ENCODE data around the gene BRD1.

BRD1 gene

DNA sequence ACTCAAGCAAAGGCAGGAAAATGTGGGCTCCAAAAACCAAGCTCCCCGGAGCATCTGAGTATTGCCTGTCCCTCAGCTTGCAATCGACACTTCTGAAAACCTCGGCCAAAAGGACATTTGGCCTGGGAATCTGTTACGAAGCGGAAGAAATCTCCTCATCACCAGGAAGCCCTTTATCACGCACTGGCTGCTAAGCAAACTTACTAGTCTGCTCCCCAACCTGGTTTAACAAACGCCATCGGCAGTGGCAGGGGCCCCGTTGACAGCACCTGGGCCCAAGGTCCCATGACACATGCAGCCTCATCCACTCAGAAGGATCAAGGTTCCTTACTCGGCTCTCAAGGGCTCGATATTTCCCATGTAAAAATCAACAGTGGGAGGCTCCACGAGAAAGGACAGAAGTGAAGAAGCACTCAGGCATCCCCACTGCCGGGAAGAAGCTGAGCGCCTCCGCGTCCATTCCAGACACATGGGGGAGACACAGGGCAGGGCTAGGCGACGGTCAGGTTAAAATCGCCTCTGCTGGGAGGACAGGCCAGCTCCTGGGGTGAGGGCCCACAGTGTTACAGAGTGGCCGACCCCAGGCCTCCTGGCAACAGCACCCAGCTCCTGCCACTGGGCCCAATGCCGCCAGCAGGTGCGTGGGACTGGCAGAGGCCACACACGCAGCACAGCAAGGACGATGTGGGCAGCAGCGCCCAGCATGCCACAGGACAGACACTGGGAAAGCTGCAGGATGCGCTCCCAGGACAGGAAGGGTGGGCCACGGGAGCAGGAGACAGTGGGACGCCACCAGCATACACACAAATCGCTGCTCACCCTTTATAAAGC is 27.1 kb downstream of the BRD1 start:
- no peak for DNase-seq

DNA sequence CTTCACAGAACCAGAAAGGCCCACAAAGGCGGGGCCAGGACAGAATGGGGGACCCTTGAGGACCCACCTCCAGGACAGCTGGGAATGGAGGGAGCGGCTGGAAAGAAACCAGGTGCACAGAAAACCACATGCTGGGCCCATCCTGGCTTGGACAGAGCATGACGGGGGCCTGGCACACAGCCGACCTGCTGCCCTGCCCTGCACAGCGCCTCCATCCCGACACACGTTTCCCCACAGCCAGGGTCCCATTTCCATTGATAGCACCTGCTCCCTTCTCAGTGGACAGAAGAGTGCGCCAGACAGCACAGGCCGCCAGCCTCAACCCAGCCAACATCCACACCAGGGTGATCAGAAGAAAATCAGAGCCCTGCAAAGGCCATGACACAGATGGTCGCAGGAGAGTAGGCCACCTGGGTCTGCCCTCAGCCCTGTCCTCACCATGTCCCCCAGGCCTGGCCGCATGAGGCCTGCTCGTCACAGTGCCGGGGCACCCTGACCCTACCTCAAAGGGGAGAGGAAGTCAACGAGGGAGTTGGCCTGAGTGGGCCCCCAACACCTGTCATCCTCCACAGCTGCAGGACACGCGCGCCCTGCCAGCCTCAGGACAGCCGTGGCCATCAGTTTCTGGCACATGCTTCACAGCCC is 28.1 kb downstream of the BRD1 start:
- no peak for DNase-seq

DNA sequence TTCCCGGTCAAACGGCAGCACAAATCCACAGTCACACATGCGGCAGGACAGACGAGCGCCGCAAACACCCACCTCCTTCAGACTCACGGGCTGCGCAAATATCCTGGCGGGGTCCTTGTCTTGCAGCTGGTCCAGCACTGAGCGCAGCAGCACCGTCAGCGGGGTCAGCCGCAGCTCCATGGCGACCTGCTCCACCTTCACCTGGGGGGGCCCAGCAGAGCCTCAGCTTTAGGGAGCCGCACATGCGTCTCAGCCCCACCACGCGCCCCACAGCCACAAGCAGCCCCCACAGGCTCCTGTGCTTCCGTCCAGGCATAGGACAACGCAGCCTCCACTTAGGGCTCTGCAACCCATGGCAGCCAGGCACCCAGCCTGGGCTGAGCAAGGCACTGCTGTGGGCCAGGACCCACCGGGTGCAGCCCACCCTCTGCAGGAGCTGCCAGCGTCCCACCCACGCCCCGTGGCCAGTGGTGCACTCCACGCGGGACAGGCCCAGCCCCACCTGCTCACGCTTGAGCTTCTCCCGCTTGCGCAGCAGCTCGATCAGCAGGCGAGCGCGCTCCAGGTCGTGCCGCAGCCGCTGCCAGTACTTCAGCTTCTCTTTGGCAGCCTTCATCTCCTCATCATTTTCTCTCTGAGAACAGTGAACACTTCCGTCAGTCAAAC is 29.1 kb downstream of the BRD1 start:
- no peak for DNase-seq

DNA sequence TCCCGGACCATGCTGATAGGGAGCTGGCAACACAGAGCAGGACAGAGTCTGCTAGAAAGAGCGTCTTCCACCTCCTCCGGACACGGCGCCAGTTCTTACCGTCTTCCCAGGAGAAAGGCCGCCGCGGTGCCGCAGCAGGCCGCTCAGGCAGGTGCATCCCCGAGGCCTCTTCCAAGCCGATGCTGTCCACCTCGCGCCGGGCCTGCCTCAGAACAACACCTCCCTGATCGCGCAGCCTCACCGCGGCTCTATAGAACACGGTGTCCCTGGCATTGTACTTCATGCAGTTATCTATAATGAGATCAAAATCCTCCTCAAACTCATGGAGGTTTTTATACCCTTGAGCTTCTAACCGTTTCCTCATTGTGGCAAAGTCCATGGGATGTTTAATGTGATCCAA is 30.0 kb downstream of the BRD1 start:
- no peak for DNase-seq

DNA sequence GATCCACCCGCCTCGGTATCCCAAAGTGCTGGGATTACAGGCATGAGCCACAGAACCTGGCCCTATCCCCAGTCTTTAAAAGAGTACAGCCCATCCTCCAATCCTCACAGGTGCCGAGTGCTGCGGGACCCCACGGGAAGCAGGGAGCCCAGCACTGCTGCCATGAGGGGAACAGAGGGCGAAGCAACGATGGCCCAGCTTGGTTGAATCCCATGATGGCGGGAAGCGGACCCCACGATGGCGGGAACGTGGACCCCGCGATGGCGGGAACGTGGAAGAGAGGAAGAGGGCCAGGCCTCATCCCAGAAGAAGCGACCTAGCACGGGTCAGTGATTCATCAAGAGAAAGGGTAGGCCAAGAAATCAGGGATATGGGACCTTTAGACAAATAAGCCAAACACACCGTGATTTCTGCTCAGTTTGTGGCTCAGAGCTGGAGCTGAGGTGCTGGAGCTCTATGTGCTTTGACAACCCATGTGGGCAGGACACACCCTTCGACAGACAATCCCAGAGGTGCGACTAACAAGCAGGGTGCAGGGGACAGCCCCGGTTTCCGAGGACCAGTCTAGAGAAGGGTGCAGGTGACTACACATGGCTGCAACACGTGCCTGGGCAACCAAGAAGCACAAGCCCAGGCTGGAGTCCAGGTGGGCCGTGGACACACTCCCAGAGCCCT is 30.9 kb downstream of the BRD1 start:
- no peak for DNase-seq

DNA sequence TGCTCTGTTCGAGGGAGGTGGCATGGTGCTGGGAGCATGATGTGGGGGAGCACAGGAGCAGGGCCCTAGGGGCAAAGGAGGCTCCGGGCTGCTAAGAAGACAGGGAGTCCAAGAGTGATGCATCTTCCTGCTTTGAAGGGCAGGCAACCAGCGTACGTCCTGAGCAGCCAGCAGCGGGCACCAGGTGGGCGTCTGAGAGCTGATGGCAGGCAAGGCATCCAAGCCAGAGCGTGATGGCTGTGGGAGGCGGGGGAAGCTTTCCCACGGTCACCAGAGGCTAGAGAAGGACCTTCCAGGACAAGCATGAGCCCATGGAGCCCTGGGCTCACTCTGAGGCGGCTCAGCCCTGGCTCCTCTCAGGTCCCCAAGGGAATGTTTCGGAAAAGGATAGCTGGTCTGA is 32.2 kb downstream of the BRD1 start:
- no peak for DNase-seq

DNA sequence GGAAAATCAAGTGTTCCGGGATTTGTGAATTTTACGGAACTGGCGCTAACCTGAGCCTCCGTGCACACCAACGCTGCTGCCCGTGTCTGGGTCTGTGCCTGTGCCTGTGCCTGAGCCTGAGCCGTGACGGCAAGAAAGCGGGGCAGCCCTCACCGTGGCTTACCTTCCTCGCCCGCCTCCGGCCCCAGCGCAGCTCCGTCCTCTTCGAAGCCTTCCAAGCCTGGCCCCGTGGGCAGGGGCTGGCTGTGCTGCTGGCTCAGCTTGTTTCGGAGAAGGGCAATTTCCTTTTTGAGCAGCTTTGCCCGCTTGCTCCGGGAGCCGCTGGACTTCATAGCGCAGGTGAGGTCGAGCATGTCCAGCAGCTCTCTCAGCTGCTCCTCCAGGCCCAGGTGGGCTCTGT is 33.8 kb downstream of the BRD1 start:
- no peak for DNase-seq

DNA sequence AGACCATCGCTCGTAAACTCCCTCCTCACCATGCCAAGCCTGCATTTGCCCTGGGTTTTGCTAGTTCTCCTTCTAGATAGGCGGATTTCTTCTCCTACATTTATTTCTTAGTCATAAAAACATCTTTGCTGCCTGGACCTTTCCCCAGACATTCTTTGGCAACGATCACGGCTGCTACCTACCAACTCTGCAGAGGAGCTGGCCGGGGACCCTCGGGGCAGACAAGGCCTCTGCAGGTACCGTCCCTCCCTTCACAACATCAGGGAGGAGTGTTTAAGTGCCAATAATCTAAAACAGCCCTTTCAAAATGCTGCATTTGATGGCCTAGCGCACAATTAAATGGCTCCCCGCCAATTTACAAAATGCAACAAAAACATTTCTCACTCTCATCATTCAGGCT is 34.4 kb downstream of the BRD1 start:
- no peak for DNase-seq

DNA sequence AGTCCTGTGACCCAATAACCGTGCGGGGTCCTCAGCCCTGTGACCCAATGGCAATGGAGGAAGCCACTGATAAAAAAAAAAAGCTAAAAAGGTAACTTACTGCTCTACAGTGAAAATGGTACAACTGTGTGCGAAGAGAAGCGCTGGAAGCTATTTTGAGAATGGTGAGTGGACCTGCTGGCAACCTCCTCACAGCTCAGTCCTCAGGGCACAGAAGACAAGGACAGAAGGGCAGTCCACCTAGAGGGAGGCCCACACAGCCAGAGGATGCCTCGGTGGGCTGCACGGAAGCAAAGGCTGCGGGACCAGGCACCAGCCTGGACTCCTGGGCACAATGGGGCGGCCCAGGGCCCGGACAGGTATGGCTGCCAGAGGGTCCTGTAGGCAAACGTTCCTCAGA is 35.6 kb downstream of the BRD1 start:
- no peak for DNase-seq

DNA sequence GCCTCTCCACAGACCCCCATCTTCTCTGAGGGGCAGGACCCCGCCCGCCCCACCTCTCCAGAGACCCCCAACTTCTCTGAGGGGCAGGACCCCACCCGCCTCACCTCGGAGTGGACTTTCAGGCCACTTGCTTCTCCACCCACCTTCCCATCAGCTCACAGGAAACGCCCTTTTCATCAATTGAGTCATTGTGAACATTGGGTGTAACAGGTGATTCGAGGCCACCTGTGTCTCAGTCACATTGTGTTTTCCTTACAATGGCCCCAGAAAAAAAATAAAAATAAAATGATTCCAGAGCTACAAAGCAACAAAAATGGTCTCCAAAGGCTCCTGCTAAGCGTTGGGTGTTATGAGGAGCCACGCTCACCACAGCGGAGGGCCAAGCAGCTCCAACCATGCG is 36.0 kb downstream of the BRD1 start:
- no peak for DNase-seq

DNA sequence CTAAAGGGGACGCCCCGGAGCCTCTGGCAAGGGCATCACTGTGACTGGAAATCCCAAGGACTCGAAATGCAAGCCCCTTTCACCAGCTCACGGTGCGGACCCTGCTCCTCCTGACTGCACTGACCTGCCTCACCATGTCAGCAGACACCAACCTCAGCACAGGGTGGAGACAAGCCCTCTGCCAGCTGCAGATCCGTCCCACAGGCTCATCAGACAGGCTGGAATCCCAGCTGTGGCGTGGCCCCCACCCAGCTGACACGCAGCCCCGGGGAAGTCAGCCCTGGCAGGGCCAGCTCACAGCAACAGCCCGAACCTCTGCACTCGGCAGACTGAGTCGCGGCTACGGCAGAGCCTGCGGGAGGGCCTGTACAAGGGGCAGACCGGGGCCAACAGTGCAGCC is 36.8 kb downstream of the BRD1 start:
- DNase-seq = no peak

DNA sequence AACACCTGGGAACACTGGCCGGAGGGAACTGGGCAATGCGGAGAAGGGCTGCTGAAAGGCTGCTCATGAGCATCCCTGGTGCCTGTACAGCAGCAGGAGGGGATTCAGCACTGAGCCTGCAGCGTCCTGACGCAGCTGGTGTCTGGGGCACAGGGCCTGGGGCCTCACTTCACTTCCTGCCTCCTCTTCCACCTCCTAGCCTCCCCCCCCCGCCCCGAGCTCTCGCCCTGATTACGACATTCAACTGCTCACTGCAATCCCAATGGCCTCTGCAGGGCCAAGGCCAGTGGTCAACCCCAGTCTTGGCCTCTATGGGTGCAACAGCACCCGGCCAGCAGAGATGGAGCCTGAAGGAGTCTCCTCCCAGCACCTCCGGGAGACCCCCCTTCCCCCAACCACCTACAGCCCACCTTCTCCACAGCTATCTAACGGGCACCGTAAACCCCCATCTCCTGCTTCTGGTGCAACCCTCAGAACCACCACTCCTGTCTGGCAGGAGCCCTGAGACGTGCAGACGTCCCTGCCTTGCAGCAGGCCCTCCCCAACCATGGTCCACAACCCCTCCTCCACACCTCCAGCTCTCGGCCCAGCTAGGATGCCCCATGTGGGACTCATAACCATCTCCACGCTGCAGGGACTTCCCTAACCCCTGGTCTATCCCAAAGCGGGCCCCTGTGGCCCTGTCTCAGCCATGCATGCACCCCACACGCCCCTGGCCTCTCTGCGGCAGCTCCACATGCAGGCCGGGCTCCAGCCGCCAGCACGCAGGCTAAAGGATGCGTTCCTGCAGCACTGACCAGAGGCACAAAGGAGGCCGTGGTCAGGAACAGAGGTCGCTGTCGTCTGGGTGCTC is 38.2 kb downstream of the BRD1 start:
- peak in 2 of 3 donors; percentile 42 to 49 for DNase-seq

DNA sequence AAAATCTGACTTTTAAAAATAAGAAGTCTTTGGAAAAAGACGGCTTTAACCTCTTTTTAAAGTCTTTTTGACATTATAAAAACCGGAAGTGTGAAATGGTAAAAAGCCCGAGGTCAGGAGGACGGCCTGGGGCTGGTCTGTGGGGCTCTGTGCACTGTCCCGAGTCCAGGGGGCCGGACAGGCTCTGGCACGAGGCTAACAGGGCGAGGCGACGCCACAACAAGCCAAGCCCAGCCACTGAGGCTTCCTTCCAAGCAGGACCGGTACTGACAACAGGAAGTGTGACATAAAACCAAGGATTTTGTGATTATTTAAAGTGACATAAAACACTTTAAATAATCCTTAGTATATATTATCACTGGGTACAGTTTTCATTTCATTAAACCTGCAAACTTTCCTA is 39.2 kb downstream of the BRD1 start:
- DNase-seq = peak; percentile 54 to 71 (median 62)

DNA sequence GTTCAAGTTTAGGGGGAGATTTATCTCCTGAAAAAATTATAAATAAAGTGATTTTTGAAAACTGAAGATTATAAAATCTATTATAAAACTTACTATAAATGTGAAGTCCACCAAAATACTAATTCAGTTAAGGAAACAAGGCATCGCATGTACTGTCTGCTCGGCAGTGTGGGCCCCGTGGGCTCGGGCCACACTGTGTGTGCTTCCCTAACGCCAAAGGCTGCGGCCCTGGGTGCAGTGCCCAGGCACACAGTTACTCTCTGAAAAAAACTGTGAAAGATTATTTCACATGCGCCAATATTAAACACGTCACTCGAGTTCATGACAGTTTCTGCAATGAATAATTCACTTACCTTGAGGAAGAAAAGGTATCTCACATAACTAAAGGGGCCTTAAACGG is 39.8 kb downstream of the BRD1 start:
- DNase-seq = no peak

DNA sequence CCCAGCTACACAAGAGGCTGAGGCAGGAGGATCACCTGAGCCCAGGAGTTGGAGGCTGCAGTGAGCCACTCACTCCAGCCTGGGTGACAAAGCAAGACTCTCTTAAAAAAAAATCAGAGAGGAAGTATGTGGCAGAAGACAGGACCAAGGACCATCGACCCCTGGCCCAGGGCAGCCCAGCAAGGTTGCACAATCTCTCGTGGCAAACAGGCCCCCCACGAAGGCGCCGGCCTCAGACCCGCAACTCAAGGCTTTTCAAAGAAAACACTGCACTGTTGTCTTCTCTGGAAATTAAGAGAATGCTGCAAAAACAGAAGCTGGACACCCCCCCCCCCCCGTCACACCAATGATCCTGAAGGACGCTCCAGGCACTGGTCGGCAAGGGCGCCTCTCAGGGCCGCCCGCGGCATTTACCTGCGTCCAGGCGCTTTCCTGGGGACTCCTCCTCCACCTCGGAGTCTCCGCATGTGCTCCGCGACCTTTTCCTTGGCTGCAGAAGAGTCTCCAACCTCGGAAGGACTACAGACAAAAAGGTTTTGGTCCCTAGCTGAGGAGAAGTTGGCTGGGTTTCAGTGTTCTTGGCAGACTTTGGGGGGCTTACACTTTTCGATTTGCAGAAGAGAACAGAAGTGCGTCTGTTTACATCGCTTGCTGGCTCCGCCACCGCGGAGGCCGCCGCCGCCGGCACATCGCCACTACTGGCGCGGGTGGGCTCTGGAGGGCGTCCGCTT is 40.5 kb downstream of the BRD1 start:
- no peak for DNase-seq

DNA sequence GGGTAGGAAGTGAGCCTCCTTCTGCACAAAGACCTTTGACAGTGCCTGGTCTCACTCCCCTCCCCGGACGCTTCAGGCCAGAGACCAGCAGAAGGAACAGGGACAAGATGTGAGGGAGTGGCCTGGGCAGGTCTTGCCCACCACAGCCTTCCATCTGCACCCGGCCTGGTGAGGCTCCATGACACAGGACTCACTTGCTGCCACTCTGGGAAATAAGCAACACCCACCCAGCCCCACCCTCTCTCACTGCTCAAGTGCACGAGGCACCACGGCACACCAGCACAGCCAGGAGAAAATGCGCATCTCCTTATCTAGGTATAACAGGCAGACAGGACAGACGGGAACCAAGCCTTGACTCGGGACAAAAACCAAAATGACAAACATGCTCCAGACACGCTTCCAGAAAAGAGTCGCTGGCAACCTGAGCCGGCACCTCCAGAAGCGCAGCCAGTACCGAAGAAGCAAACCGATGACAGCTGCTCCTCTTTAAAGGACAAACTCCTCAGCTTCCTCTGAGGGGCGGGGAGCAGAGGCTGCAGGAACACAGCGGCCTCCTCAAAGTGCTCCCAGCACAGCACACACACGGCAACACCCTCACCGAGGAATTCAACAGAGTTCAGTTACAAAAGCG is 41.7 kb downstream of the BRD1 start:
- DNase-seq = no peak

DNA sequence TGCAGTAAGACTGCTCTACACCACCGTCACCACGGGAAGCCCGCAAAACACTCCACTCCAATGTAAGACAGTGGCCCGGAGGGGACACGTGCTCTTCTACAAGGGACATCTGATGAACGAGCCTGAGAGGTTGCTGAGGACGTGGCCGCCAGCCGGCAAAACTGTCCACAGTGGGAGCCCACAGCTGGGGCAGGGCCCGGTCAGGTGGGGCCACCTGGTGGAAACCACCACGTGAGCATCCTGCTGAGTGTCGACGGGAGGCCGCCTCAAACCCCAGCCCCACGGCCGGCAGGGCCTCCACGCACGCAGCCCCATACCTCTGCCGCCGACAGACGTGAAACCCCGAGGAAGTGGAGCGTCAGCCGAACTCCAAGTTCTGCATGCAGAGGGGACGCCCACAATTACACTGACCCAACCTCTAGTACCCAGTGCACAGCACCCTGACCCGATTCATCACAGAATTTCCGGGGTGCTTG is 42.6 kb downstream of the BRD1 start:
- DNase-seq = no peak

DNA sequence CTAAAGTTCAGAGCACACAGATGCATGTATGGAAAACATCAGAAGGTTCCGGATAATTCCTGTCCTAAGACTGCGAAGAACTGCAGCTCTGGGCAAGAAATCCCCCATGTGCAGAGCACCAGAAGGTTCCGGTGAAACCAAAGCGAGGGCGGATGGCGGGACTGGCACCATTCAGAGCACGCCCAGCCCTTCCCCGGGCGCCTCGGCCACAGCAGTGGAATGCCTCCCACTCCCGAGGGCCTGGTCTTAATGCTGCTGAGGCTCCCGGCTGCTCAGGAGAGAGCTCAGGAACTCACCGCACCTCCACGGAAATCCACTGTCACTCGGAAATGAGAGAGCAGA is 43.1 kb downstream of the BRD1 start:
- DNase-seq = no peak

DNA sequence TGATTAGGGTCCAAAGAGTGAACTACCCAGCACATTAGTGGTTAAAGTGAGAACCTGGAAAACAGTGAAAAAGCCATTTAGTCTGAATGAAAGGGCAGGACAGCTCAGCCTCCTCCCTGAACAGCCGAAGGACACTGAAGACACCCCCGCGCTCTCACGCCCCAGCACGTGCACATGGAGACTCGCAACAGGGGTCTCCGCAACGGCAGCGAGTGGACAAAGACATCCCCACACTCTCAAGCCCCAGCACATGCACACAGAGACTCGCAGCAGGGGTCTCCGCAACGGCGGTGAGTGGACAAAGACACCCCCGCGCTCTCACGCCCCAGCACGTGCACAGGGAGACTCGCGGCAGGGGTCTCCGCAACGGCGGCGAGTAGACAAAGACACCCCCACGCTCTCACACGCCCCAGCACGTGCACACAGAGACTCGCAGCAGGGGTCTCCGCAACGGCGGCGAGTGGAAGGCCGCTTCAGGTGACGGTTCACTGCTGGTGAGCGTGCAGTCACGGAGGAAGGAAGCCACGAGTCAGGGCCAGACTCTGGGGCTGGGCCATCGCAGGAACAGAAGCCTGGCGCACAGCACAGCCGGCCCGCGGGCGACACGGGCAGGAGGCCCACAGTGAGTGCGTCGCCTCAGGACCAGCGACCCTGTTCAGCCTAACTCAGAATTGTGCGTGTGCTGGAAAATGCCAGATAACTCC is 43.6 kb downstream of the BRD1 start:
- no peak for DNase-seq

DNA sequence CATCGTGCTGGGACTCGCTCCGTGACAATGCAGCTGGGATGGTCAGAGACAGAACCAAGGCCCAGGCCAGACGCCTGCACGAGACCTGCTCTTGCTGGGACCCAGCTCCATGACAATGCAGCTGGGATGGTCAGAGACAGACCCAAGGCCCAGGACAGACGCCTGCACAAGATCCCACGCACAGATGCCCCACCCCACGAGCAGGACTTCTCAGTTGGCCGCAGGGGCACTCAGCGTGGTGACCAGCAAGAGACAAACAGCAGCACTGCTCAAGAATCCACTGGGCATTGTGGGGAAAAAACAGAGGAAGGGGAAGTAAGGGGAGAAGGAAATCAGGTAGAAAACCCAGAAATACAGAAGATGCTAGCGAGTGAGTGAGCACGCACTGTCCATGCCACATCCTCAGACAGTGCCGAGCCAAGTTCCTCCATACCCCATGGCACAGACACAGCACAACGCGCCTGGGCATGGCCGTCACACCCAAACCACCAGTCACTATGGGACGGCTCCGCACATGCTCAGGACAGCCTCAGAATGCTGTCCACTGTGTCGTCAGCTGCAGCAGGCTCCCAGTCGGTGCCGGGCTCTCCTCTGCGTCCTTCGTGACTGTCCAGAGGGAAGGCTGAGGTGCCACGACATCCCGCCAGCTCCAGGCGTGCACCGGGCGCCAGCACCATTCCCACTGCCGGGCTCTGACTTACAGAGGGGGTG is 44.5 kb downstream of the BRD1 start:
- no peak for DNase-seq

All from suppressor macrophage treated with lipopolysaccharide for 1 hour (primary cell).